GM12878 (cell line): ENCODE measurements around the gene MTFMT. TPM values are rescaled to one million over a fixed set of nuclear protein-coding genes. Genes with fewer than 3 reads are reported as not detected.

Source experiments
- ATAC-seq: fragments of 200-7000 bp; cut with Tn5 transposase; 3 replicates; pipeline ENCODE4 v1.9.1; 2020; ENCODE audit warnings: mild to moderate bottlenecking, moderate library complexity
- BruUV-seq: library from RNA; stranded (reverse); fragments of 400-500 nt; replicated peaks from 2 replicates; lab custom pipeline; 2021; lab: Mats Ljungman, UMichigan
- CTCF ChIA-PET: fragments of 300-600 bp; sonication (Branson Sonifier 250); formaldehyde crosslinking; extraction: SDS; loops from one replicate; lab custom pipeline; 2021; ENCODE audit warnings: inconsistent platforms; lab: Yijun Ruan, JAX
- POLR2A ChIA-PET: fragments of 350-600 bp; formaldehyde crosslinking; extraction: SDS; loops from one replicate; lab custom pipeline; 2021; ENCODE audit warnings: inconsistent platforms; lab: Charles Lee
- RAD21 ChIA-PET: fragments of 300-600 bp; sonication (Branson Sonifier 250); formaldehyde crosslinking; loops from one replicate; lab custom pipeline; 2023; ENCODE audit warnings: antibody characterized with exemption; ENCODE audit not compliant: unreplicated experiment; lab: Charles Lee
- SMC1A ChIA-PET: fragments of 300-600 bp; sonication (Branson Sonifier 250); formaldehyde crosslinking; loops from one replicate; lab custom pipeline; 2023; ENCODE audit not compliant: unreplicated experiment, uncharacterized antibody; lab: Charles Lee
- DNase-seq: peaks from one replicate; pipeline ENCODE4 v3.0.0-alpha.2; 2011; ENCODE audit warnings: low read depth, low spot score
- FAIRE-seq: peaks from 3 replicates; lab custom pipeline; 2011; peaks lifted over from hg19 to GRCh38; lab: Jason Lieb, UNC
- H2AFZ ChIP-seq: 2 replicates; pipeline ENCODE4 v1.6.0; 2011; ENCODE audit warnings: low read depth, low read length, control low read depth; ENCODE audit not compliant: control insufficient read depth
- H3K27ac ChIP-seq: 2 replicates; pipeline ENCODE4 v1.5.1; 2011; ENCODE audit warnings: control low read depth; ENCODE audit not compliant: control insufficient read depth, insufficient read depth
- H3K27me3 ChIP-seq, 2 experiments: replicated peaks in 1 of 2; 2 replicates each; pipeline versions ENCODE4 v1.6.0 to v1.6.1; 2011; ENCODE audit warnings: low read length in 1 of 2; ENCODE audit not compliant: control insufficient read depth in 2 of 2, insufficient read depth in 2 of 2
- H3K36me3 ChIP-seq, 2 experiments: 2 replicates each; pipeline ENCODE4 v1.5.1; 2011; ENCODE audit warnings: low read length in 1 of 2; ENCODE audit not compliant: control insufficient read depth in 2 of 2, insufficient read depth in 2 of 2
- H3K4me1 ChIP-seq: 2 replicates; pipeline ENCODE4 v1.6.1; 2011; ENCODE audit warnings: mild to moderate bottlenecking, low read length, moderate library complexity, mixed read lengths; ENCODE audit not compliant: control insufficient read depth, insufficient read depth
- H3K4me2 ChIP-seq: 2 replicates; pipeline ENCODE4 v1.6.0; 2011; ENCODE audit warnings: control low read depth; ENCODE audit not compliant: control insufficient read depth, insufficient read depth
- H3K4me3 ChIP-seq: fragments of 200-600 bp; sonication (generic); 2 replicates; pipeline ENCODE4 v1.5.1; 2016
- H3K79me2 ChIP-seq: 2 replicates; pipeline ENCODE4 v1.6.0; 2011; ENCODE audit warnings: low read length; ENCODE audit not compliant: control insufficient read depth, insufficient read depth
- H3K9ac ChIP-seq: 2 replicates; pipeline ENCODE4 v1.8.0; 2011; ENCODE audit warnings: low read length, control low read depth, mixed read lengths; ENCODE audit not compliant: control insufficient read depth, insufficient read depth
- H3K9me3 ChIP-seq: replicated peaks from 3 replicates; pipeline ENCODE4 v1.5.1; 2011; ENCODE audit warnings: mild to moderate bottlenecking, low read length; ENCODE audit not compliant: control insufficient read depth, insufficient read depth
- H4K20me1 ChIP-seq: 2 replicates; pipeline ENCODE4 v1.6.0; 2011; ENCODE audit not compliant: control insufficient read depth, insufficient read depth
- CBX5 ChIP-seq: sonication (generic); IDR thresholded peaks from 2 replicates; pipeline ENCODE4 v1.6.1; 2016; ENCODE audit warnings: low read depth, moderate library complexity, mild to moderate bottlenecking, inconsistent platforms
- CUX1 ChIP-seq: IDR thresholded peaks from 2 replicates; pipeline ENCODE4 v1.6.1; 2012; ENCODE audit warnings: improper control_type of control experiment, low read depth, low read length; ENCODE audit not compliant: insufficient replicate concordance
- HDAC6 ChIP-seq: fragments of 200-600 bp; sonication (generic); IDR thresholded peaks from one replicate; pipeline ENCODE4 v1.8.0; 2017; ENCODE audit warnings: antibody characterized with exemption; ENCODE audit not compliant: unreplicated experiment
- MXI1 ChIP-seq: fragments of 150-350 bp; IDR thresholded peaks from 2 replicates; pipeline ENCODE4 v1.6.1; 2011; ENCODE audit warnings: low read depth, mild to moderate bottlenecking, inconsistent platforms, low read length, improper control_type of control experiment
- PAX8 ChIP-seq: fragments of 450-650 bp; IDR thresholded peaks from 2 replicates; pipeline ENCODE4 v1.6.1; 2017; ENCODE audit warnings: mild to moderate bottlenecking, moderate library complexity
- PRDM15 ChIP-seq: fragments of 450-650 bp; formaldehyde crosslinking; IDR thresholded peaks from 2 replicates; pipeline ENCODE4 v1.4.0; 2020; ENCODE audit warnings: mild to moderate bottlenecking, moderate library complexity
- TCF3 ChIP-seq: IDR thresholded peaks from 2 replicates; pipeline ENCODE4 v1.6.1; 2012; ENCODE audit warnings: low read depth, mild to moderate bottlenecking, low read length, borderline replicate concordance; ENCODE audit not compliant: insufficient read depth
- WGBS: methylation state at CpG from one replicate; pipeline ENCODE4 v1.1.6; 2016; ENCODE audit warnings: low lambda C conversion rate; ENCODE audit not compliant: insufficient replicate concordance, insufficient coverage; ENCODE audit errors: missing lambda C conversion rate; 5-methylcytosine and 5-hydroxymethylcytosine counted together
- in situ Hi-C: fragments of 300-500 bp; cut with MboI; formaldehyde crosslinking; loops from 9 replicates; pipeline ENCODE4 v1.14.3; 2018; ENCODE audit warnings: mixed read lengths
- intact Hi-C: fragments of 100-400 bp; cut with micrococcal nuclease; formaldehyde crosslinking; loops from one replicate; pipeline ENCODE4 v1.14.2; 2022; ENCODE audit not compliant: unreplicated experiment
- polyA plus RNA-seq, 11 experiments: library from polyadenylated mRNA; depleted of rRNA in 4 of 11; unstranded in 6 of 11; stranded (reverse) in 5 of 11; fragments of >200 nt; fragmentation: Nextera tagmentation in 4 of 11; fragmentation: Illumina TruSeq in 1 of 11; extraction: Ambion mirVana in 4 of 11; extraction: Trizol in 1 of 11; gene quantifications; 1 replicate in 1 of 11; 2 replicates in 10 of 11; pipeline versions ENCODE4 v1.2.1 to v1.2.3, GENCODE V29; 2011 to 2016; ENCODE audit warnings: inconsistent platforms in 2 of 11, missing spikeins in 2 of 11, low read depth in 1 of 11
- total RNA-seq, 4 experiments: library from RNA; depleted of rRNA in 3 of 4; stranded (reverse); fragments of >200 nt in 3 of 4; fragmentation: Illumina TruSeq in 1 of 4; extraction: Trizol in 1 of 4; gene quantifications; 2 replicates each; pipeline versions ENCODE4 v1.2.1 to v1.2.3, GENCODE V29; 2013 to 2021

MTFMT gene
- total and polyA plus RNA-seq, 10 of the 15 experiments (the other 5 are each of a cell fraction or from before 2014, with no cell fraction given), result 1.7 to 29.8 (median 17.4) TPM

- Histone ChIP-seq H3K4me1 (no peaks in the 10 kb centered on the region), H3K27me3 (no peaks in the 10 kb centered on the region), H3K79me2 (no peaks in the 10 kb centered on the region), H3K4me2 (no peak overlapping the region), H3K9me3 (no peaks in the 10 kb centered on the region), H3K27ac (no peak overlapping the region), H4K20me1 (no peaks in the 10 kb centered on the region), H3K4me3 (no peak overlapping the region), H3K9ac (no peak overlapping the region), H3K36me3 (peaks cover 2 to 26% of the 10 kb centered on the region in 2 experiments), H2AFZ (no peak overlapping the region)
- POLR2A ChIA-PET, result no interaction called here
- DNase-seq (no peak), FAIRE-seq (no peak), ATAC-seq (no peak)
- CTCF ChIA-PET, result interaction anchor here (0.6 to 1.3 kb wide), 4 partner anchors 22 to 125 kb away, joined by 3 read pairs; no protein-coding TSS in a partner anchor
- RAD21 ChIA-PET, result no interaction called here
- intact Hi-C loops, result no loop called here
- WGBS, result over 99% methylated on average over 7 of the region's 7 CpGs
- SMC1A ChIA-PET, result interaction anchor here (0.8 to 1.7 kb wide), 6 partner anchors 9 to 238 kb away, joined by 3 to 6 read pairs (median 3); no protein-coding TSS in a partner anchor
- no TSS peak for BruUV-seq
- TF ChIP-seq PAX8 (no peak), CBX5 (no peak), CUX1 (no peak), MXI1 (no peak), HDAC6 (no peak), PRDM15 (no peak), TCF3 (no peak)
- in situ Hi-C loops, result no loop called here
Observed at GRCh38 chr15:64970698-64971097, 58.7 kb downstream of the MTFMT start.
